Fibroblast of lung (primary cell): Measurements from ENCODE around the gene APOO.

Experiments
- EZH2 ChIP-seq: IDR thresholded peaks from 2 replicates; pipeline ENCODE4 v1.5.1; 2012; ENCODE audit warnings: low read length, control low read depth, mild to moderate bottlenecking; ENCODE audit errors: missing control alignments
- TF ChIP-seq, protein P1 (sequence below), 2 donors: IDR thresholded peaks in 1 of 2; conservative IDR thresholded peaks in 1 of 2; 1 replicate in 1 of 2; 2 replicates in 1 of 2; pipeline ENCODE4 v1.5.1; 2011 to 2012; ENCODE audit warnings: low read length in 2 of 2, control low read depth in 1 of 2, inconsistent platforms in 1 of 2, low read depth in 1 of 2, mild to moderate bottlenecking in 1 of 2

DNA sequence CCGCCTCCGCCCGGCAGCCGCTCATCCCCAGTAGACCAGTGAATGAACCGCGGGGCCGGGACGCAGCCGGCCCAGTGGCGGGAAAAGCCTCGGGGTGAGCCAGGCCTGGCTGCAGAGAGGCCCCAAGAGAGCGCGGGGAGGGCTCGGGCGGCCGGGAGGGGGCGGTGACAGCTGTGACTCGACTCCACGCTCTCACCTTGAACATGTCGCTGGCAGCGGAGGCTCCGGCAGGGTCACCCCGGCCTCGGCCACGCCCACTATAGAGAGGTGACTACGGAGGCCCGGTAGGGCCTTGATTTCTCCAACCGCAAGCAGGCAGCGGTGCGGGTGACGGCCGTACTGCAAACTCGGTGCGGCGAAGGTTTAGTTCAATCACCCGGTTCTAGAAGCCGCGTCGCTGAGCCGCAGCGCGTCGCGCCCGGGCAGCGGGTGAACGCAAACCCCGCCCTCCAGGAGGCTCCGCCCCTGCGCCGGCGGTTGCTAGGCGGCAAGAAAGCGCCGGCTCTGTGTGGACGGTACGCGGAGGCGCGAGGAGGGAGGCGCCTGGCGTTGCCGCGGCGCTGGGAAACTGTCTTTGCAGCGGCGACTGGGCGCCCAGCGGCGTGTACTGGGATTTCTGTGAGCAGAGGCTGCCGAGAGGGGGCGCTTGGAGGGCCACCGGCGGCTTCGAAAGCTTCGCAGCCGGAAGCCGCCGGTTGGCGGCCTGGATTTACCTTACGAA lies at the start of gene APOO, which contains the start of gene CXorf58:
- TF ChIP-seq, protein P1, sequence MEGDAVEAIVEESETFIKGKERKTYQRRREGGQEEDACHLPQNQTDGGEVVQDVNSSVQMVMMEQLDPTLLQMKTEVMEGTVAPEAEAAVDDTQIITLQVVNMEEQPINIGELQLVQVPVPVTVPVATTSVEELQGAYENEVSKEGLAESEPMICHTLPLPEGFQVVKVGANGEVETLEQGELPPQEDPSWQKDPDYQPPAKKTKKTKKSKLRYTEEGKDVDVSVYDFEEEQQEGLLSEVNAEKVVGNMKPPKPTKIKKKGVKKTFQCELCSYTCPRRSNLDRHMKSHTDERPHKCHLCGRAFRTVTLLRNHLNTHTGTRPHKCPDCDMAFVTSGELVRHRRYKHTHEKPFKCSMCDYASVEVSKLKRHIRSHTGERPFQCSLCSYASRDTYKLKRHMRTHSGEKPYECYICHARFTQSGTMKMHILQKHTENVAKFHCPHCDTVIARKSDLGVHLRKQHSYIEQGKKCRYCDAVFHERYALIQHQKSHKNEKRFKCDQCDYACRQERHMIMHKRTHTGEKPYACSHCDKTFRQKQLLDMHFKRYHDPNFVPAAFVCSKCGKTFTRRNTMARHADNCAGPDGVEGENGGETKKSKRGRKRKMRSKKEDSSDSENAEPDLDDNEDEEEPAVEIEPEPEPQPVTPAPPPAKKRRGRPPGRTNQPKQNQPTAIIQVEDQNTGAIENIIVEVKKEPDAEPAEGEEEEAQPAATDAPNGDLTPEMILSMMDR (conservative IDR thresholded peaks at IDR 0.05 in 1 of 2, IDR thresholded peaks at IDR 0.05 in 1 of 2; ENCODE audit: low read depth in 1 of 2, low read length in 2 of 2): peak; percentile 55 to 65
- TF ChIP-seq EZH2: no peak
